IPS DF 19.7 (cell line): ENCODE data around the gene CREB5.

ENCODE experiments used
- DNase-seq: peaks from one replicate; pipeline ENCODE4 v3.0.0-alpha.2; 2013; ENCODE audit warnings: low read depth, low spot score

The CREB5 gene

GRCh38 chr7:28708033-28708951 lies 296.0 kb downstream of the CREB5 start:
- no peak for DNase-seq

- DNase-seq = no peak
Observed at GRCh38 chr7:28709748-28710147, 297.4 kb downstream of the CREB5 start.

GRCh38 chr7:28711114-28711513 lies 298.8 kb downstream of the CREB5 start:
- no peak for DNase-seq

GRCh38 chr7:28714459-28715120 lies 302.3 kb downstream of the CREB5 start:
- DNase-seq = no peak

GRCh38 chr7:28717445-28718054 lies 305.2 kb downstream of the CREB5 start:
- DNase-seq = no peak

GRCh38 chr7:28718055-28718481 lies 305.8 kb downstream of the CREB5 start:
- no peak for DNase-seq

- DNase-seq = no peak
Observed at GRCh38 chr7:28718545-28718944, 306.2 kb downstream of the CREB5 start.

GRCh38 chr7:28722684-28723083 lies 310.4 kb downstream of the CREB5 start:
- no peak for DNase-seq

GRCh38 chr7:28723336-28723735 lies 311.0 kb downstream of the CREB5 start:
- no peak for DNase-seq

- no peak for DNase-seq
Observed at GRCh38 chr7:28724563-28724962, 312.2 kb downstream of the CREB5 start.

- no peak for DNase-seq
Observed at GRCh38 chr7:28725045-28725642, 312.8 kb downstream of the CREB5 start.

- no peak for DNase-seq
Observed at GRCh38 chr7:28725911-28726310, 313.6 kb downstream of the CREB5 start.

- DNase-seq = no peak
Observed at GRCh38 chr7:28726555-28726954, 314.2 kb downstream of the CREB5 start.

GRCh38 chr7:28729281-28729680 lies 317.0 kb downstream of the CREB5 start:
- no peak for DNase-seq

GRCh38 chr7:28729727-28730126 lies 317.4 kb downstream of the CREB5 start:
- no peak for DNase-seq

GRCh38 chr7:28731092-28731658 lies 318.9 kb downstream of the CREB5 start:
- DNase-seq = no peak

- DNase-seq = no peak
Observed at GRCh38 chr7:28732071-28732869, 320.0 kb downstream of the CREB5 start.

GRCh38 chr7:28733035-28733434 lies 320.7 kb downstream of the CREB5 start:
- DNase-seq = no peak

- no peak for DNase-seq
Observed at GRCh38 chr7:28738412-28738811, 326.1 kb downstream of the CREB5 start.

GRCh38 chr7:28739128-28739527 lies 326.8 kb downstream of the CREB5 start:
- no peak for DNase-seq

- DNase-seq = no peak
Observed at GRCh38 chr7:28739826-28740225, 327.5 kb downstream of the CREB5 start.
